Upper lobe of left lung (tissue), 6 donors: Measurements from ENCODE around the gene BATF2. TPM values are rescaled to one million over a fixed set of nuclear protein-coding genes. Genes with fewer than 3 reads are reported as not detected.

ENCODE experiments used
- ATAC-seq, 2 donors: fragments of 200-7000 bp; cut with Tn5 transposase; one replicate each; pipeline ENCODE4 v1.9.1; 2022; ENCODE audit warnings: mild to moderate bottlenecking in 2 of 2, moderate library complexity in 2 of 2; ENCODE audit not compliant: low FRiP score in 2 of 2
- DNase-seq, 2 donors: peaks; one replicate each; pipeline ENCODE4 v3.0.0-alpha.2; 2019 to 2020
- H3K27ac ChIP-seq, 4 donors: fragments of 200-600 bp; sonication (generic); one replicate each; pipeline ENCODE4 v1.5.1; 2016 to 2019
- H3K27me3 ChIP-seq, 4 donors: fragments of 200-600 bp; sonication (generic); one replicate each; pipeline ENCODE4 v1.5.1; 2017 to 2019
- H3K36me3 ChIP-seq, 4 donors: fragments of 200-600 bp; sonication (generic); one replicate each; pipeline ENCODE4 v1.5.1; 2016 to 2019
- H3K4me1 ChIP-seq, 4 donors: fragments of 200-600 bp; sonication (generic); one replicate each; pipeline ENCODE4 v1.5.1; 2018 to 2019
- H3K4me3 ChIP-seq, 4 donors: fragments of 200-600 bp; sonication (generic); one replicate each; pipeline ENCODE4 v1.5.1; 2017 to 2019; ENCODE audit warnings: mild to moderate bottlenecking in 2 of 4, moderate library complexity in 1 of 4
- H3K9me3 ChIP-seq, 4 donors: fragments of 200-600 bp; sonication (generic); one replicate each; pipeline ENCODE4 v1.5.1; 2018 to 2019
- EP300 ChIP-seq, 4 donors: sonication (generic); formaldehyde crosslinking; IDR thresholded peaks; one replicate each; pipeline ENCODE4 v1.5.1; 2017; ENCODE audit warnings: antibody characterized with exemption in 4 of 4, control low read depth in 2 of 4
- POLR2A ChIP-seq, 4 donors: fragments of 450-650 bp; IDR thresholded peaks; one replicate each; pipeline ENCODE4 v1.5.1; 2016 to 2017; ENCODE audit warnings: antibody characterized with exemption in 4 of 4, mild to moderate bottlenecking in 2 of 4
- POLR2AphosphoS5 ChIP-seq, 2 donors: sonication (generic); formaldehyde crosslinking; IDR thresholded peaks; one replicate each; pipeline ENCODE4 v1.5.1; 2017; ENCODE audit warnings: antibody characterized with exemption in 2 of 2
- WGBS, 2 donors: methylation state at CpG; one replicate each; pipeline ENCODE4 v1.1.5; 2017 to 2018; 5-methylcytosine and 5-hydroxymethylcytosine counted together
- total RNA-seq, 6 donors: library from RNA; depleted of rRNA in 4 of 6; stranded (reverse); fragments of >200 nt in 4 of 6; gene quantifications; one replicate each; pipeline versions ENCODE4 v1.1.0 to v1.2.1, GENCODE V29; 2016 to 2021
- TF ChIP-seq, protein P1 (sequence below), 6 experiments: fragments of 450-650 bp in 4 of 6; fragments of 200-600 bp in 2 of 6; sonication (generic) in 2 of 6; IDR thresholded peaks; one replicate each; pipeline ENCODE4 v1.5.1; 2016 to 2019; ENCODE audit warnings: antibody characterized with exemption in 6 of 6
- donor health status: DM: no; HTN: no; CAD: no; lungs with moderate emphysema.
- donor health status: DM: no; HTN: yes; CAD: no; lungs with severe emphysema.

Gene BATF2, protein sequence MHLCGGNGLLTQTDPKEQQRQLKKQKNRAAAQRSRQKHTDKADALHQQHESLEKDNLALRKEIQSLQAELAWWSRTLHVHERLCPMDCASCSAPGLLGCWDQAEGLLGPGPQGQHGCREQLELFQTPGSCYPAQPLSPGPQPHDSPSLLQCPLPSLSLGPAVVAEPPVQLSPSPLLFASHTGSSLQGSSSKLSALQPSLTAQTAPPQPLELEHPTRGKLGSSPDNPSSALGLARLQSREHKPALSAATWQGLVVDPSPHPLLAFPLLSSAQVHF
- total RNA-seq: 10 to 100 TPM in 1 of 6 donors, 1 to 10 TPM in 5; 1.7 to 36.7 (median 6.0) TPM

DNA sequence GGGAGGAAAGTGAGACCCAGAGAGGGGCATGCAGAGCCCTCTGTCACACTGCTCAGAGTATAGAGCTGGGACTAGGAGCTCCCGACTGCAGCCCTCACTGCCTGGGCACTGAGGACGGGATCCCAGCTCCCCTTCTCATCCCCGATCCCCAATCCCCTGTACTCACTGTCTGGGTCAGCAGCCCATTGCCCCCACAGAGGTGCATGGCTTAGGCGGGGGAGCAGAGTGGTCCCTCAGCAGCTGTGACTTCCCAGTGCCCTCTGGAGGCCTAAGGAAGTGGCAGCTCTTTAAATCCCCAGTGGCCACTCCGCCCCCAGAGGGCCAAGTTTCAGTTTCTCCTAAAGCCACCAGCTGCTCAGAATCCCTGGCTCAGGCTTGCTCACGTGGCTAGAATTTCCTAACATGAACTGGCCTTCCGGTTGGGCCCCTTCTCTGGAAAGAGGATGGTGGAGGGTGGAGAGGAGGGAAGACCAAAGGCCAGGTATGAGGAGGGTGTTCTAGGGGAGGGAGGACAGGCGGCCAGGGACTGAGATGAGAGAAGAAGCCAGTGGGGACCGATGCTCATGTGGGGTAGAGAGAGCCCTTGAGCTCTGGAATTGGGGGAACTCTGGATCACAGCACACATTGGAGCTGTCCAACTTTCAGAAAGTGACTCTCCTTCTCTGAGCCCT is at the start of gene BATF2:
Gene BATF2 (minus strand): TSS at position 262 of the 671 bp plus-strand sequence. CDS start 57 bp downstream, at position 205.
- 18 to 25% methylated on average over 5 to 8 of the region's 9 CpGs for WGBS, 2 donors
- H3K27ac ChIP-seq: peak within 1 kb of the TSS; percentile 71 to 87 (median 84)

DNA sequence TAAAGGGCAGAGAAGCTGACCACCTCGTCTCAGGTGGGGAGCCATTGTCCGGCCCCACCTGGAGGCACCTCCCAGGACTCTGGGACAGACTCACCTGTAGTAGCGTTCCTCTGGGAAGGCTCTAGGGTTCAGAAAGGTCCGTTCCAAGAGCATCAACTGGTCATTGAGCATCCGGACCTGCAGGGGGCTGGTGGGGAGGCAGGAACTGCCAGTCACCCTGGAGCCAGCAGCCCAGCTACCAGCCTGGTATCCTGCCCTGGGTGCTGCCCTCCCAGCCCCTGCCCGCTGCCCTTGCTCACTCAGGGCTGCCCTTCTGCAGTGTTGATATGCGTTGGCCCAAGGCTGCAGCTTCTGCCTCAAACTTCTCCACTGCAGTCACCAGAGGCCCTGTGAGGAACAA is 49.0 kb upstream of the BATF2 start:
- Histone ChIP-seq H3K4me1 (peaks cover 31 to 53% (median 44%) of the 10 kb centered on the region in 4 donors), H3K4me3 (no peak overlapping the region), H3K36me3 (peaks cover 0 to 23% (median 8%) of the 10 kb centered on the region in 4 donors), H3K27ac (no peak overlapping the region), H3K9me3 (no peaks in the 10 kb centered on the region), H3K27me3 (no peaks in the 10 kb centered on the region)
- 76 to 94% methylated on average over 3 to 7 of the region's 7 CpGs for WGBS, 2 donors
- TF ChIP-seq POLR2A (IDR thresholded peaks at IDR 0.05) (no peak), EP300 (IDR thresholded peaks at IDR 0.05) (no peak), POLR2AphosphoS5 (IDR thresholded peaks at IDR 0.05) (no peak)
- TF ChIP-seq, protein P1, sequence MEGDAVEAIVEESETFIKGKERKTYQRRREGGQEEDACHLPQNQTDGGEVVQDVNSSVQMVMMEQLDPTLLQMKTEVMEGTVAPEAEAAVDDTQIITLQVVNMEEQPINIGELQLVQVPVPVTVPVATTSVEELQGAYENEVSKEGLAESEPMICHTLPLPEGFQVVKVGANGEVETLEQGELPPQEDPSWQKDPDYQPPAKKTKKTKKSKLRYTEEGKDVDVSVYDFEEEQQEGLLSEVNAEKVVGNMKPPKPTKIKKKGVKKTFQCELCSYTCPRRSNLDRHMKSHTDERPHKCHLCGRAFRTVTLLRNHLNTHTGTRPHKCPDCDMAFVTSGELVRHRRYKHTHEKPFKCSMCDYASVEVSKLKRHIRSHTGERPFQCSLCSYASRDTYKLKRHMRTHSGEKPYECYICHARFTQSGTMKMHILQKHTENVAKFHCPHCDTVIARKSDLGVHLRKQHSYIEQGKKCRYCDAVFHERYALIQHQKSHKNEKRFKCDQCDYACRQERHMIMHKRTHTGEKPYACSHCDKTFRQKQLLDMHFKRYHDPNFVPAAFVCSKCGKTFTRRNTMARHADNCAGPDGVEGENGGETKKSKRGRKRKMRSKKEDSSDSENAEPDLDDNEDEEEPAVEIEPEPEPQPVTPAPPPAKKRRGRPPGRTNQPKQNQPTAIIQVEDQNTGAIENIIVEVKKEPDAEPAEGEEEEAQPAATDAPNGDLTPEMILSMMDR (IDR thresholded peaks at IDR 0.05): no peak
- DNase-seq: no peak
- no peak for ATAC-seq

More for the DNA sequence above, at the start of gene BATF2:
- H3K9me3 ChIP-seq: no peaks in the 10 kb centered on the region
- peak within 1 kb of the TSS; percentile 43 to 66 (median 53) for H3K4me3 ChIP-seq
- peak in 1 of 2 donors; percentile 92 for DNase-seq
- peak; percentile 90 to 91 for ATAC-seq
- H3K4me1 ChIP-seq: peaks cover 23 to 48% (median 36%) of the 10 kb centered on the region in 4 donors
- peaks cover 0 to 3% (median 0%) of the 10 kb centered on the region in 4 donors for H3K36me3 ChIP-seq
- no peaks in the 10 kb centered on the region for H3K27me3 ChIP-seq
- TF ChIP-seq POLR2A (IDR thresholded peaks at IDR 0.05): peak in 2 of 4 donors; percentile 28 to 82
- no peak for TF ChIP-seq EP300 (IDR thresholded peaks at IDR 0.05)
- TF ChIP-seq POLR2AphosphoS5 (IDR thresholded peaks at IDR 0.05): peak; percentile 65 to 87
- TF ChIP-seq, protein P1 (IDR thresholded peaks at IDR 0.05): peak; percentile 49 to 84 (median 78)

DNA sequence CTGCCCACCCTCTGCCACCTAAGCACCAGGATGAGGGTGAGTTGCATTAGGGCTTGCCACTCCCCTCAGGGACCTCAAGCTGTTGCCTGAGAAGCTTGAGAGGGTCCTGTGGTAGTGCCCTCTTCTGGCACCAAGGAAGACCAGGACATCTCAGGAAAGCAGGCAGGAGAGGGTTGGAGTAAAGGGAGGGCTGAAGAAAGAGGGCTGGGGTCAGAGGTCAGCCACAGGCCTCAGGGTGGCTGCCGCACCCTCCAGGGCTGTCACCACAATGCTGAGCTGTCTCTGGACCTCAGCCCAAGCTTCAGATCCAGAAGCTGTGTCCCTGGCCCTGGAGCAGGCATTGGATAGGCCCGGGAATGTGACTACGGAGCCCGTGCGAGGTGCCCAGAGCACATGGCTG is 48.3 kb upstream of the BATF2 start:
- DNase-seq: no peak
- 83 to 88% methylated on average over 5 of the region's 5 CpGs for WGBS, 2 donors
- no peaks in the 10 kb centered on the region for H3K9me3 ChIP-seq
- no peak overlapping the region for H3K27ac ChIP-seq
- H3K36me3 ChIP-seq: peaks cover 0 to 23% (median 8%) of the 10 kb centered on the region in 4 donors
- H3K4me1 ChIP-seq: peaks cover 31 to 59% (median 50%) of the 10 kb centered on the region in 4 donors
- no peak for ATAC-seq
- TF ChIP-seq POLR2A (IDR thresholded peaks at IDR 0.05) (no peak), EP300 (IDR thresholded peaks at IDR 0.05) (no peak), POLR2AphosphoS5 (IDR thresholded peaks at IDR 0.05) (no peak)
- TF ChIP-seq, protein P1 (IDR thresholded peaks at IDR 0.05): no peak
- H3K4me3 ChIP-seq: no peak overlapping the region
- H3K27me3 ChIP-seq: no peaks in the 10 kb centered on the region

DNA sequence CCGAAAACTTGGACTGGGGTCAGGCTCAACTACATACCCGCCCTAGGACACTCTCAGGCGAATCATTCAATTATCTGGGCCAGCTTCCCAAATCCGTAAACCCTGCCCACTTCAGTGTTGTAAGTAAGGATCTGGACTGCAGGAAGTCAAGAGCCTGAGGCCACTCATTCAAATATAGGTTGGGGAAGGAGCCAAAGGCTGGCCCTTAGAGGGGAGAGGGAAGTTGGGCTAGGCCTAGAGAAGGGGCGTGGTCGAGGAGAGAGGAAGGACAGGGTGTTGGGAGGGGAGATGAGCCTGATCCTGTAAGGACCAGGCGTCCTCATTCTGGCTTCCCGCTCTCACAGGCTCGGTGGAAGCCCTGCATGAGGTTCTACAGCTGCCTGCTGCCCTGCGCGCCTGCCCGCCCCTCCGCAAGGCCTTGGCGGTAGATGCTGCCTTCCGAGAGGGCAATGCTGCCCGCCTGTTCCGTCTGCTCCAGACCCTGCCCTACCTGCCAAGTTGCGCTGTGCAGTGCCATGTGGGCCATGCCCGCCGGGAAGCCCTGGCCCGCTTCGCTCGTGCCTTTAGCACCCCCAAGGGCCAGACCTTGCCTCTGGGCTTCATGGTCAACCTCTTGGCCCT is 47.2 kb upstream of the BATF2 start:
- ATAC-seq (peak; percentile 50 to 56), DNase-seq (peak; percentile 78 to 80)
- Histone ChIP-seq H3K36me3 (peaks cover 0 to 28% (median 8%) of the 10 kb centered on the region in 4 donors), H3K9me3 (no peaks in the 10 kb centered on the region), H3K27me3 (no peaks in the 10 kb centered on the region), H3K4me1 (peaks cover 31 to 61% (median 50%) of the 10 kb centered on the region in 4 donors), H3K4me3 (no peak overlapping the region), H3K27ac (peak overlapping the region in 3 of 4 donors; percentile 39 to 49 (median 49))
- TF ChIP-seq POLR2AphosphoS5 (IDR thresholded peaks at IDR 0.05) (no peak), EP300 (IDR thresholded peaks at IDR 0.05) (no peak), POLR2A (IDR thresholded peaks at IDR 0.05) (no peak)
- TF ChIP-seq, protein P1 (IDR thresholded peaks at IDR 0.05): no peak
- 63 to 64% methylated on average over 11 to 23 of the region's 23 CpGs for WGBS, 2 donors
